IPS DF 4.7 (cell line): ENCODE results near the gene MRPL34.

Source experiments
- DNase-seq: peaks from one replicate; pipeline ENCODE4 v3.0.0-alpha.2; 2013; ENCODE audit warnings: low spot score; ENCODE audit errors: extremely low read depth

The MRPL34 gene

DNA sequence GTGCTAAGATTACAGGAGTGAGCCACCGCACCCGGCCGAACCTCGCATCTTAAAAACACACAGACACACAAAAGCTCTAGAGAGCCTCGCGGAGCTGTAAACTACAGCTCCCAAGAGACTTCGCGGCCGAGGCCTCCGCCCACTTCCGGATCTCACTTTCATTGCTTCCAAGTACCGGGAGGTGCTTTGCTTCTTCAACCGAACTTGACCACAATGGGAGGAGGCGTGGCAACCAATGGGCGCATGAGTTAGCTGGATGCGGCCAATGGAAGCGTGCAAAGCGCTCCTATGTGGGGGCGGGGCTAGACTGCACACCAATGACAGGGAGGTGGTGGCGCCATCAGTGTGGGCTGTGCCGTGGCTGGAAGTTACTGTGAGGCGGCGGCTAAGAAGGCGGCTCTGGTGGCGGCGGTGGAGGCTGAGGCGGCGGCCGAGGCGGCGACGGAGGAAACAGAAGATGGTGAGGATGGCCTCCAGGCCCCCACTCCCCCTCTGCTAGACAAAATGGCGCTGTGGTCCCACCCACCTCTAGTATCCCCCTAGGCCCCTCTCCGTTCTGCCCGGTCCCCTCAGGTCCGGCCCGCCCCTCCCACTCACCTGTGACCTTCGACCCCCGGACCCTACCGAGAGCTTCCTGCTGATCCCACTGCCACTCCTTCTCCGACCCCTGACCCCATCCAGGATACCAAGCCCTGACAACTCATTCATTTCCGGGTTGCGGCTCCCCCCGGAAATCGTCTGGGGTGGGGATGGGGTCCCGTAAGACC is 3.7 kb downstream of the MRPL34 start, which contains the start of gene DDA1:
Gene DDA1, plus strand, starts transcription at position 366 of the 767 bp plus-strand sequence. Its CDS starts 92 bp downstream, at position 458.
- DNase-seq, result peak; percentile 100

DNA sequence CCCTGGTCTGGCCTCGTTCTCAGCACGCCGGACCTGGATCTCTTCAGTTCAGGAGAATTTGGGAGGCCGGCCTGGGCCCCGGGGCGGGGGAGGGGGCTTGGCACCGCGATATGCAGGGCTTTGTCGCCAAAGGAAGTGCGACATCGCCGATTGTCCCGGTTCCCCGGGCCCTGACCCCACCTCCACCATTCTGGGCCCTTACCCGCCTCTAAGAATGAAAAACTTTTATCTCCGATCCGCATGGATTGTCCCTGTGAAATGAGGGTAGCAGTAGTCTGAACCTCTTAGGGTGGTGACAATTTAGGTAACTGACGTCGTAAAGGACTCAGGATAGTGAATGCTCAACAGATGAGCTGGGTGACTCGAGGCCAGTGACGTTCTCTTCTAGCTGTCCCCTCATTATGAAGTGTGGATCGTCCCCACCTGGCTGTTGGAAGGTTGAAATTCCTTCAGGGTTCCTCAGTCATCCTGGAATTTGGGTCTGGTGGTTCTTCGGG is 4.3 kb downstream of the MRPL34 start:
- DNase-seq, result no peak

DNA sequence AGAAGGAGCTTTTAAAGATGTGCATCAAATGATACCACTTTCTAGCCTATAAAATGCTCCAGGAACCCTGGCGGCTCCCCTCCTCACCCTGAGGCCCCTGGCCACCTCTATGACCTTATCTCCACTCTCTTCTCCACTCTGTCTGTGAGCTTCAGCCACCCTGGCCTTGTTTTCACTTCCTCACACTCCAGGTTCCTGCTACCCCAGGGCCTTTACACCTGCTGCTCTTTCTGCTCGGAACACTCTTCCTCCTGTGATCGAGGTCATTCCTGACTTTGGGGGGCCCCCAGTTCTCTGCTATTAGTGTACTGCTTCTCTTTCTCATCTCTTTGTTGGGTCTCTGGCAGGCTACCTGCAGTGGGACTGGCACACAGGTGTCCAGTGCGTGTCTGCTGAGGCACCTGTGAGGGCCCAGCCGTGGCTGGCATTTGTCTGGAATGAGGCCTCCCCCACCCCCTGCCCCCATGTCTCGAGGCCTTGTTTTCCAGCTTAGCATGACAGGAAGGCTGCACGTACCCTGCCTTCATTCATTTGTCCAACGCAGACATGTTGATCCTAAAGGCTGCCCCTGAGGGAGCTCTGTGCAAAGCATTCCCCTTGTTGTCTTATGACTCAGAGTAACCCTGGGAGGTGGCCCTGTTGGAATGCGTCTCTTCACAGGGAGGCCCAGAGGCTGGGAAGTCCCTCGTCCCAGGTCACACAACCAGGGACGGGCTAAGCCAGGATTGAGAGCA is 6.0 kb downstream of the MRPL34 start:
- no peak for DNase-seq

DNA sequence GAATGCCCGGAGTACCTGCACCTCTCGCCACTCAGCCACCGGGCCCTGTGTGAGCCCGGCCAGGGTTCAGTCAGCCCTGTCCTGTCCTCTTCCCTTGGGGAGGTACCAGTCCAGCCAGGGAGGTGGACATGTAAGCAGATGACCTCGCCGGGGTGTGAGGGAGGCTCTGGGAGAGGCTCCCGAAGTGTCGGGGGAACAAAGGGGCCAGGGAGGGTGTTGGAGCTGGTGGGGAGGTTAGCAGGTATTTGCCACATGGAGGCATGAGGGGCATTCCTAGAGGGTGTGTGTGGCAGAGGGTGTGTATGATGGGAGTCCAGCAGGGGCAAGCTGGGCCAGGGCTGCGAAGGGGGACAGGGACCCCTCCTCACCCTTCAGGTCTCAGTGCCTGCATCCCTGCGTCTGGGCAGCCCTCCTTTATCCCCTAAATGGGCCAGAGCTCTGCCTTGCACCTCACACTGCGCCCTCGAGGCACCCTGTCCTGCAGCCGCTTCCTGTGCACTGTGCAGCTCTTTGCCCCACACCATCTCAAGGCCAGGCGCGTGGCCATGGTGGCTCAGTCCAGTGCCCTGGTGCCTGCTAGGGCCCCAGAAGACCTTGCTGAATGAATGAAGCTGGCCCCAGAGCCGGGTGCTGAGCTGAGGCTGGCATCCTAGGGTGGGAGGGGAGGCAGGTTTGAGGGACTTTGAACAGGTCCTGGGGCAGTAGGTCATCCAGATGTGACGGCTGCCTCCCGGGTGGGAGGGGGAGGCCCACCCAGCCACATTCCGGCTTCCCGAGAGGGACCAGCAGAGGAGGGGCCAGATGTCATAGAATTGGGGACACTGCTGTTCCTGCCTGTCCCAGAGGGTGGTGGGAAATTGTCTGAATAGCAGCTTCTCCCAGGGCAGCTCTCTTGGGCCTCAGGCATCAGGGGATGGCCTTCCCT is 6.8 kb downstream of the MRPL34 start:
- DNase-seq, result no peak

DNA sequence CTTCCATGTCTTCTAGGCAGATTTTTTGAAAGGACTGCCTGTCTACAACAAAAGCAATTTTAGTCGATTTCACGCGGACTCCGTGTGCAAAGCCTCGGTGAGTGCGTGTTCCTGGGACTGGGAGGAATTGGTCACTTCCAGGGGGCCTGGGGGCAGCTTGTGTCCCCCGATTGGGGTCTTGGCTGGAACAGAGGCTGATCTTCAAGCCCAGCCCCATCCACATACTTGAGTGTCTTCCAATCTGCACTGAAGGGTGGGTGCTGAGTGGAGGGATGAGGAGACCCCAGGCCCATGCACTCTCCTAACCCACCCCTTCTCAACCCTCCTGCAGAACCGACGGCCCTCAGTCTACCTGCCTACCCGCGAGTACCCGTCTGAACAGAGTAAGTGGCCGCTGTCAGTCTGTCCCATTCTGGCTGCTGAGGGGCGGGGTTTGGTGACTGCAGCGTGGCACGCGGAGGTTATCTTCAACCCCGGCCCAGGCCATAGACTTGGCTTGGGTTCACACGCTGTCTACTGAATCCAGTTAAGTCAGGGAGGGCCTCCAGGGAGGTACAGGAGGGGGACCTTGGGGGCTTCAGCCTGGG is 8.4 kb downstream of the MRPL34 start:
- no peak for DNase-seq

DNA sequence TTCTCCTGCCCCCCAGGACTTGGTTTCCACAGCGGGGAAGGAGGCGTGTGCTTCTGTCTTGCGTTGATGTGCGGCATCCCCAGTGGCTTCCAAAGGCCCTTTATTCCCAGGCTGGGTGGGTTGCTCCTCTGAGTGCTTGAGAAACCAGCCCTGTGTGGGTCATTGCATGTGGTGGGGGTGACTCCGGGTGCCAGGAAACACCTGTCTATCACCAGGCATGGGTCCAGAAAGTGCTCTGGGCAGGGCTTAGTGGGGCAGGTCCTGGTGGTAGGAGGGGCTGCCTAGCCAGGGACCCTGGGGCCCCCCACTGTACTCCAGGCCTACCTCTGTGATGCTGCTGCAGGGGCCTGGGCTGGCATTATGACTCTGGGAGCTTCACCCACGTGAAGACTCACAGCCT is 13.3 kb downstream of the MRPL34 start:
- no peak for DNase-seq

DNA sequence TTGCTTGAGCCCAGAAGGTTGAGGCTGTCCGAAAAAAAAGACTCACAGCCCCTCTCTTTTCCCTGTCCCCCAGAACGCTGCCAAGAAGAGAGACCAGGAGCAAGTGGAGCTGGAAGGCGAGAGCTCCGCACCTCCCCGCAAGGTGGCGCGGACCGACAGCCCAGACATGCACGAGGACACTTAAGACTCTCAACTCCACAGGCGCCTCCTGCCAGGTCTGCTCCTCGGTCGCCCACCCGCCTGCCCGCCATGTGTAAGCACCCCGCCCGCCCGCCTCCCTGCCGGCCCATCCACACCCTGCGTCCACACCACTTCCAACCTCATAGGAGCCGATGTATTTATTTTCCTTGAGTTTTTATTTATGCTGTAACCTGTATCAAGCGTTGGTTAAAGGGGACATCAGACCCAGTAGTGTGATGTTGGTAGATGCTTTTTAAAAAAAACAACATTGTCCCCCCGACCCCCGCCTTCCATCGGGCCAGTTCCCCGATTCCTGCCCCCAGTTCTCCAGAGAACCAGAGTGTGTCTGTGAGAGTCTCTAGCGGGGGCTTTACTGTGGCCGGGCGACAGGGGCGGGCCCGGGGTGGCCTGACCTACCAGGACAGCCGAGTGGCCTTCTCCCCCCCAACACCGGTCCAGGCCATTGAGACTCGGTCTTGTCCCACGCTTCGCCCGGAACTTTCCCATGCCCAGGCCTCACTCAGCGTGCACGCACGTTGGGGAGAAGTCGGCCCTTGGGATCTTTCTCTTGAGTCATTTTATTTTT is 14.0 kb downstream of the MRPL34 start:
- no peak for DNase-seq

DNA sequence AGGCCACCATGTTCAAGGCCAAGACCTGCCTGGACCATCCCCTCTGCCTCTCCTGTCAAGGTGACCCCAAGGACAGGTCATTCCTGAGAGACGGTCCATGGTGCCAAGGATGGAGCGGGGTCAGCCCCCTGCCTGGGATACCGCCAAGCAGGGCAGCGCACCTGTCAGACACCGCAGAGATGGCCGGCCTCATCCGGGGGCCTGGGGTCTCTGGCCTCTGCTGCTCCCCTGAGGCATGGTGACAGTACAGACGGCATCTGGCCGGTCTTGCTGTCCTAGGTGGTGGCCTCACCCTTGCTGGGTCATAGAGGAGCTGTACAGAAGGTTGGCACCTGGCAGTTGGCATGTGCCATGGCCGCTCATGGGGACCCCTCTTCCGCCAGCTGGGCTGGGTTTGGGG is 14.8 kb downstream of the MRPL34 start:
- DNase-seq, result no peak

DNA sequence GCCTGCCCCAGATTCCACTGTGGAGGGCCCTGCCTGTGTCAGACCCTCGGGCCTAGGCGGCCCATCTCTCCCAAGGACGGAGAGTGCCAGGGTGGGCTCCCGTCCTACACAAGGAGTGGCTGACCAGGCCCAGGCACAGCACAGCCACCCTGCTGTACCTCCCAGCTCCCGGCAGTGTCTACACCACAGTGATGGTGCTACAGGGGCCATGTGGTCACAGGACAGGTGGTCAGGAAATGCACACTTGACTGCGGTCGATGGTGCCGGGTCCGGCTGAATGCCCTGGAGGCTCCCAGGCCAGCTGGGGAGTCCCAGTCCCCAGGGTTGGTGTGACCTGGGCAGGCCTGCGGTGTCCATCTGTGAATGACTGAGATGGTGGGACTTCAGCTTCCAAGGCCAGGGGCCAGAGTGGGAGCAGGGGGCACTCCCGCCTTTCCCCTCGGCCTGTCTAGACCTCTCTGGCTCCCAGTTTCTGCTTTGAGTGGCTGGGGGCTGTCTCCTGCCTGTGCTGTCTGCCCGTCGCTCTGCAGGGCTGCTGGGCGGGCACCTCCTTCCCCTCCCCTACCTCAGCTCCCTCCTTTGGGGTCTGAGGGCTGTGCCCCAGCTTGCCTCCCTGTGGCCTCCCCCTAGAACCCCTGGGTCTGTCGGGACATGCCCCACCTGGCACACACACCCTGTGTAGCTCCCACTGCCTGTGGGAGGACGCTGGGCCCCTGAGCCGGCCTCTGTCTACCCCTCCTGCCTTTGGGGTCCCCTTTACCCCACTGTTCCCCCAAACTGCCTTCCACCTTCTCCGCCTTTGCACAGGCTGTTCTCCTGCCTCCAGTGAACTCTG is 16.2 kb downstream of the MRPL34 start:
- no peak for DNase-seq

DNA sequence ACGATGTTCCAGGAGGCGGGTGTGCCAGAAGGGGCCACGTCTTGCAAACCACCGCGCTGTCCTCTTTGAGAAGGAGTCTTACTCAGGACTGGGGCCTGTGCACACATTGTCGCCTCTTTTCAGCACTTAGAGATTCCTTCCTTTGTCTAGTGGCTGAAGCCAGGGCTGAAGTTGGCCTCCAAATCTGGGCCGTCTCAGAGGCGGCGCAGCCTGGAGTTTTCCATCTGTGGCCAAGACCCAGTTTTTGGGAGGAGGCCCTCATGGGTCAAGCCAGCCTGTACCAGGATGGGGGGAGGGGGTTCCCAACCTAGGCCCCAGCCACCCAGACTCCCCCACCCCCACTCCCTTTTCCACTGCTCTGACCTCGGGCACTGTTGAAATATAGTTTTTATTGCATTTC is 17.2 kb downstream of the MRPL34 start:
- DNase-seq, result no peak

DNA sequence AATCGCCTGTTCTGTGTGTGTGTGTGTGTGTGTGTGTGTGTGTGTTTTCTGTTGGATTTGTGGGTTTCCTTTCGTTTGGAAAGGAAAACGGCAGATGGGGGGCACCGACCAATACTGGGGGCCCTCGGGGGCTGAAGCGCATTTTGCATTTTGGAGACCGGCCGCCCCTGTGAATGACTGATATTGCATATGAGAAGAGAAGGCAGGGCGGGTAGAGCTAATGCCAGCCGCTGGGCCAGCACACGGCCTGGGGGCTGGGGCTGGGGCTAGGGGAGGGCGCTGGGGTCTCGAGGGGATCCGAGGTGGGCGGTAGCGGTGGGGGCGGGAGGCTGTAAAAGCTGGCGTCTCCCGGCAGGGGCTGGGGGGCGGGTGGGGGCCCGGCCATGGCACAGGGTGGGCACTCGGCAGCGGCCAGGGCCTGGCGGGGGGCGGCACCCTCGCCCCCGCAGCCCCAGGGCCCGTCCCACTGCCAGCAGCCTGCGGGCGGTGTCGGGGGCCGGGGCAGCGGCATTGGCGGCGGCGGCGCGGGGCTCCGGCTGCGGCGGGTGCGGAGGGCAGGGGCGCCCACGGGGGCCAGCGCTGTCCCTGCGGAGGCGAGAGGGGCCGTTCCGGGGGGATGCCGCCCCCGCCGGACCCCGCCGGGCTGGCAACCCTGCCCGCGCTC is 17.8 kb downstream of the MRPL34 start:
- no peak for DNase-seq

DNA sequence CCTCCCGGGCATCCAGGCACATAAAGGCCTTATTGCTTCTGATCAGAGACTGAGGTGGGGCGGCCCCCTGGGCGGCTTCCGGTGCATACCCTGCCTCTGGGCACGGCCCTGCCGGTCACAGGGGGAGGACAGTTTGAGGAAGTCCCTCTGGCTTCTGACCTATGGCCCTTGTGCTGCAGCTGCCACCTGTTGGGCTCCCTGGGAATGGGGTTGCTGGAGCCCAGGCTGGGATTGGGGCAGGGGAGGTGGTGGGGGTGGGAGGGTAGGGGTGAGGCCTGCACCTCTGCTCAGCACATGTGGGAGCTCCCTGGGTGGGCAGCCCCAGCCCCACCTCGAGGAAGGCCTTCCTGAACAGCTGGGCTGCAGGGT is 18.3 kb downstream of the MRPL34 start:
- no peak for DNase-seq

DNA sequence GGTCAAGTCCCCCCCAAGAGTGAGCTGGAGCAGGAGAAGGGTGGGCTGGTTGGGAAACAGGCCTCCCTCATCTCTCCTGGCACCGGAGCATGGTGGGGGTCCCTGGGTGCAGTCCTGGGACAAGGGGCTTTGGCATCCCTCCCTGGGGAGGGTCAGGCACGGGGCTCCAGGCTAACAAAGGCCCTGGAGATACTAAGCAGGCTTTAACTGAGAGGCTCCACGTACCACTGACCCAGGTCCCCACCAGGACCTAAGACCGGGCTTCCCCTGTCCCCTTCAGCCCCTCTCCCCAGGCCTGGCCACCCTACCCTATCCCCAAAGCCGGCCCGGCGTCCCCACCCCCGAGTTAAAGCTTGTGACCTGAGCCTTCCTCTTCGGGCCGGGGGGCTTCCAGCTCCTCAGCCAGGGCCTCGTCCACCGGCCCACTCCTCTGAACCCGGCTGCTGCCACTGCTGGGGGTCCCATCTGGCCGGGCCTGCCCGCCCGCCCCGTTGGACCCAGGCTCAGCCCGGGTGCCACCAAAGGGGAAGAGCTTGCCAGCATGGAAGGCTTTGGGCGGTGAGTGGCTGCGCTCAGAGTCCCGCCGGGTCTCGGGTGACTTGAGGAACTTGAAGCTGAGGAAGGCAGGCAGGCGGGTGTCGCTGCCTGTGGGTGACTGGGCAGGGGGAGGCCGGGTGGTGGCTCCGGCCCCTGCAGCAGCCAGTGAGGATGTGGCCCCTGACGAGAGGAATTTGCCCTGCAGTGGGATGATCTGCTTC is 18.9 kb downstream of the MRPL34 start:
- DNase-seq, result no peak

DNA sequence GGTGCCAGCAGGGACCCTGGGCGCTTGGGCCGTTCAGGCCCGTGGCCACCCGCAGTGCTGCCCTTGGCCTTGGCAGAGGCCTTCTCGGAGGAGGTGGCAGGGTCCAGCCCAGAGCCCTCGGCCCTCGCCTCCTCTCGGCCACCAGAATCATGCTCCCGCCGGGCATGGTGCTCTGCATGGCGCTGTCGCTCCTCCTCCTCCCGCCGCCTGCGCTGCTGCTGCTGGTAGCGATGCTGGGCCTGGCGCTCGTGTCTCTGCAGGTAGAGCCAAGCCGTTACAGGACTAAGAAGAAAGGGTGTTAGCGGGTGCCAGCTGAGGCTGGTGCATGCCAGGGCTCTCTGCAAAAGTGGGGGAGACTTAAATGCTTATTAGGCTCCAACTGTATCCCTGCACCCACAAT is 19.5 kb downstream of the MRPL34 start:
- no peak for DNase-seq

DNA sequence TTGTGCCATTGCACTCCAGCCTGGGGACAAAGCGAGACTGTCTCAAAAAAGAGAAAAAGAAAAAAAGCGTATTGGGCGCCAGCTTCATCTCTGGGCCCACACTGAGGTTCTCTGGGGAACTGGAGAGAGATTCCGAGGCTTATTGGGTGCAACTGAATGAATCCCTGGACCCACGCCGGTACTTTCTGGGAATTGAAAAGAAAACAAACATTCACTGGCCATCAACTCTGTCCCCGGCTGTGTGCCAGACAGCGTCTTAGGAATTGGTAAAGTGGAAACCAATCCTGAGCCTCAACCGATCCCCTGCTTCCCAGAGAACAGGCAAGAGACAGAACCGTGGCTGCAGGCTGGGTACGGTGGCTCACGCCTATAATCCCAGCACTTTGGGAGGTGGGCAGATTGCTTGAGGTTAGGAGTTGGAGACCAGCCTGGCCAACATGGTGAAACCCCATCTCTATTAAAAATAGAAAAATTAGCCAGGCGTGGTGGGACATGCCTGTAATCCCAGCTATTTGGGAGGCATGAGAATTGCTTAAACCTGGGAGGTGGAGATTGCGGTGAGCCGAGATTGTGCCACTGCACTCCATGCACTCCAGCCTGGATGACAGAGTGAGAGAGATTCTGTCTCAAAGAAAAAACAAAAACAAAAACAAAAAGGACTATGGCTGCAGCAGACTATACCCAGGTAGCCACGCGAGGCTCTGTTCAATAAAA is 20.4 kb downstream of the MRPL34 start:
- no peak for DNase-seq

DNA sequence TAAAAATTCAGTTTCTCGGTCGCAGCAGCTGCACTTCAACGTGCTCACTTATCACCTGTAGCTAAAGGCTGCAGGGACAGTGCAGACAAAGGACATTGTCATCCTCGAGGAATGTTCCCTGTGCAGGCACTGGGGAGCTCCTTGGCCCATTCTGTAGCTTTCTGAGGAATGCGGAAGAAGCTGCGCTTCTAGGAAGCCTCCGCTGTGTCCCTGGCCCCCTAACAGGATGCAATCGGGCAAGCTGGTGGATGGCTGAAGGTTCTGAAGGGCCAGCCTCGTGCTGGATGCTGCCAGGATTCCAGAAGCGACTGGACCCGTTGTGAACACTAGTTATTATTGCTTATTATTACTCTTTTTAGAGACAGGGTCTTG is 20.9 kb downstream of the MRPL34 start:
- DNase-seq, result no peak

DNA sequence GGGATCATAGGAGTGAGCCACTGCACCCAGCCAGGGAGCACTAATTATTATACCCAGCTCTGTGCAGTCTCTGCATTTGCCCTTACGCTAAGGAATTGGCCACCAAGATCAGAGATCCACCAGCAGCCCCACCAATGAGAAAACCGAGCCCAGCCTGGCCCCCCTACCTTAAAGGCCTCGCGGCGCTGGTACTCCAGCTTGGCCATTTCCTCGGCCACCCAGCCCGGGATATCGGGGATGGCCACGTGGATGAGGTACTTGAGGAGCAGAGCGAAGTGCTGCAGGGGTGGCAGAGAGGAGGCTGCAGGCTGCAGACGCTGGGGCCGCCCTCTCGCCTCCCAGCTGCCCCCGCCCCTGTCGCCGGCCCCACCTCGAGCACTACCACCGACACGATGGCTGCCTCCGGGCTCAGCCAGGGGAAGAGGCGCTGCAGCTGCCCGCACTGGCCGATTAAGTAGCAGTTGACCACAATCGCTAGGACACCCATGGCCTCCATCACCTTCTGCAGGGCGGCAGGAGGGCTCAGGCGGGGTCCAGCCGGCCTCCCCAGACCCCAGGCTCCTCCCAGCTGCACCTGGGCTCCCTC is 21.5 kb downstream of the MRPL34 start:
- no peak for DNase-seq
